ENCODE results near the gene NBPF20. TPM values are rescaled to one million over a fixed set of nuclear protein-coding genes. Genes with fewer than 3 reads are reported as not detected.
A peak's percentile ranks its signal among the peaks of the same experiment; 100 is the strongest.
"Not testable (repeated sequence)": the region's sequence is repeated elsewhere in the genome, so short reads cannot be mapped to it uniquely, and the experiment has no call there.

Gene NBPF20
- 1 to 10 TPM in 3 of 4 donors, under 1 TPM in 1; 0.91 to 1.7 (median 1.3) TPM for total RNA-seq
- polyA plus RNA-seq = 0.79 TPM
- long read RNA-seq, donor 1, partial matches to known transcripts = 3 of 6 reads
- long read RNA-seq, donor 1, other reads (novel, unspliced or antisense) = 3 of 6 reads
- long read RNA-seq, donor 2, partial matches to known transcripts = 1 of 3 reads
- long read RNA-seq, donor 2, other reads (novel, unspliced or antisense) = 2 of 3 reads
- long read RNA-seq, donor 3, partial matches to known transcripts = 7 of 18 reads
- long read RNA-seq, donor 3, other reads (novel, unspliced or antisense) = 11 of 18 reads
- long read RNA-seq, donor 4, partial matches to known transcripts = 1 of 4 reads
- long read RNA-seq, donor 4, other reads (novel, unspliced or antisense) = 3 of 4 reads

- no peak within 1 kb of the TSS for H3K27ac ChIP-seq (ENCODE audit: low read length)
- peaks cover 3% of the 10 kb centered on the region for H3K9me3 ChIP-seq (ENCODE audit: control insufficient read depth, low read length)
- H3K4me3 ChIP-seq (ENCODE audit: low read length) = peak within 1 kb of the TSS; percentile 53
- WGBS = under 1% methylated on average over 50 of the region's 50 CpGs
- peak; percentile 80 to 92 (median 91) for DNase-seq
- no peaks in the 10 kb centered on the region for H3K4me1 ChIP-seq (ENCODE audit: control insufficient read depth, insufficient read depth, low read length)
- no peaks in the 10 kb centered on the region for H3K27me3 ChIP-seq (ENCODE audit: control insufficient read depth, insufficient read depth)
- ATAC-seq = peak; percentile 99 to 100
- intact Hi-C loops (cut with DNase I) = no loop called here
Observed at GRCh38 chr1:145425436-145426029, at the start of gene NBPF20. Gene NBPF20, minus strand, starts transcription at chr1:145425603. Its CDS starts 20,331 bp downstream, at chr1:145405272.

- H3K27me3 ChIP-seq (ENCODE audit: control insufficient read depth, insufficient read depth); H3K4me1 ChIP-seq (ENCODE audit: control insufficient read depth, insufficient read depth, low read length); ATAC-seq; intact Hi-C loops (cut with DNase I); H3K4me3 ChIP-seq (ENCODE audit: low read length); H3K27ac ChIP-seq (ENCODE audit: low read length); DNase-seq; H3K9me3 ChIP-seq (ENCODE audit: control insufficient read depth, low read length): not testable (repeated sequence)
- WGBS = 40% methylated on average over 8 of the region's 8 CpGs
Observed at GRCh38 chr1:145474837-145475368, 49.5 kb upstream of the NBPF20 start.

- intact Hi-C loops (cut with DNase I); DNase-seq; H3K4me1 ChIP-seq (ENCODE audit: control insufficient read depth, insufficient read depth, low read length); H3K4me3 ChIP-seq (ENCODE audit: low read length); H3K27ac ChIP-seq (ENCODE audit: low read length); H3K9me3 ChIP-seq (ENCODE audit: control insufficient read depth, low read length); H3K27me3 ChIP-seq (ENCODE audit: control insufficient read depth, insufficient read depth): not testable (repeated sequence)
- 25% methylated on average over 1 of the region's 2 CpGs for WGBS
- ATAC-seq = peak; percentile 75 to 79
Observed at GRCh38 chr1:145472731-145473130, 47.3 kb upstream of the NBPF20 start.

- H3K27me3 ChIP-seq (ENCODE audit: control insufficient read depth, insufficient read depth); intact Hi-C loops (cut with DNase I); H3K4me3 ChIP-seq (ENCODE audit: low read length); H3K27ac ChIP-seq (ENCODE audit: low read length); H3K4me1 ChIP-seq (ENCODE audit: control insufficient read depth, insufficient read depth, low read length); DNase-seq; ATAC-seq; H3K9me3 ChIP-seq (ENCODE audit: control insufficient read depth, low read length): not testable (repeated sequence)
- 80% methylated on average over 6 of the region's 6 CpGs for WGBS
Observed at GRCh38 chr1:145471365-145471764, 46.0 kb upstream of the NBPF20 start.

DNA sequence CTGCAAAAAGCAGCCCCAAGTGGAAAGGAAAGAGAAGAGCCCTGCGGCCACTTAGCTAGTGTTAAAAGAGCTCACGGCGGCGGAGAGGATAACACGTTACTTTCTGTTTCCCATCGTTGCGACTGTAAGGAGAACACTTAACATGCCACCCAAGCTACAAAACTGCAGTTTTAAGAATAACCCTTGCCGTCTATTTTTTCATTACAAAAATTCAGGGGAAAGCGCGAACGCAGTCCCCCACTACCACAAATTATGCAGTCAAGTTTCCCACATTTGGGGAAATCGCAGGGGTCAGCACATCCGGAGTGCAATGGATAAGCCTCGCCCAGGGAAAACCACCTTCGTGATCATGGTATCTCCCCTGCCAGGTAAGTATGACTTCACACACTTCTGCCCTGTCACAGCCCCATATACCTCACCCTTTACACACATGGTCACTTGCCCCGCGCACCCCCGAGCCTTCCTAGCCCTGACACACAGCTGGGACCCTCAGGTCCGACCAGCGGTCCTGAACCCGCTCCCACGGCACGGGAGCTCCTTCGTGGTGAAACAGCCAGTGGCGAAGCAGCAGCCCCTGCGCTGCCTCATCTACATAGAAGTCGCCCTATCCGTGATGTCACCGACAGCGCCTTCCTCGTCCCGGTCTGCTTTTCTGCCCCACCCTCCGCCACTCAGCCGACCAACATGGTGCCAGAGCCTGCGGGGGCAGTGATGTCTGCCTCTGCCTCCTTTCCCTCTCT lies 40.2 kb upstream of the NBPF20 start:
- DNase-seq (peak; percentile 52 to 61 (median 57)), ATAC-seq (peak; percentile 94 to 95)
- intact Hi-C loops (cut with DNase I); H3K4me1 ChIP-seq (ENCODE audit: control insufficient read depth, insufficient read depth, low read length); H3K9me3 ChIP-seq (ENCODE audit: control insufficient read depth, low read length); H3K27me3 ChIP-seq (ENCODE audit: control insufficient read depth, insufficient read depth): not testable (repeated sequence)
- Histone ChIP-seq H3K4me3 (ENCODE audit: low read length) (peak overlapping the region; percentile 45), H3K27ac (ENCODE audit: low read length) (peak overlapping the region; percentile 37)
- under 1% methylated on average over 18 of the region's 35 CpGs for WGBS

- H3K27me3 ChIP-seq (ENCODE audit: control insufficient read depth, insufficient read depth); H3K27ac ChIP-seq (ENCODE audit: low read length); H3K4me1 ChIP-seq (ENCODE audit: control insufficient read depth, insufficient read depth, low read length); ATAC-seq; DNase-seq; intact Hi-C loops (cut with DNase I); H3K9me3 ChIP-seq (ENCODE audit: control insufficient read depth, low read length): not testable (repeated sequence)
- WGBS = 23% methylated on average over 6 of the region's 21 CpGs
- H3K4me3 ChIP-seq (ENCODE audit: low read length) = peak overlapping the region; percentile 45
Observed at GRCh38 chr1:145464708-145465336, 39.4 kb upstream of the NBPF20 start.

DNA sequence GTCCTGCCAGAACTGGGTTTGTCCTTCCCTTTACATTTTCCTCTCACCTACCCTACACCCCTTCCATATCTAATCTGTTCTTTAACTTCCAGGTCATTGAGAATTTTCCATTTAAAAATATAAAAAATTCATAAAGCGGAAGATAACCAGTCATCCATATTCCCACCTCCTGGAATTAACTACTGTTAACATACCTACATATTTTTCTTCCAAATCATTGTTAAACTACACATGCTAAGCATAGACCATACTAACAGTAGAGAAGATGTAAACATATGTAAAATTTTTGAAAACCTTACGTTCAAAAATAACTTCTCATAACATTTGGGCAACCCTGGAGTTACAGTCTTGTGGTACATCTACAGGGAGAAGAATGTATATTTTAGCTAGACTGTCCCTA lies 38.6 kb upstream of the NBPF20 start:
- DNase-seq; H3K4me3 ChIP-seq (ENCODE audit: low read length); intact Hi-C loops (cut with DNase I); H3K4me1 ChIP-seq (ENCODE audit: control insufficient read depth, insufficient read depth, low read length); H3K27ac ChIP-seq (ENCODE audit: low read length); H3K9me3 ChIP-seq (ENCODE audit: control insufficient read depth, low read length); ATAC-seq; H3K27me3 ChIP-seq (ENCODE audit: control insufficient read depth, insufficient read depth): not testable (repeated sequence)
- WGBS = 90% methylated on average over 2 of the region's 2 CpGs

DNA sequence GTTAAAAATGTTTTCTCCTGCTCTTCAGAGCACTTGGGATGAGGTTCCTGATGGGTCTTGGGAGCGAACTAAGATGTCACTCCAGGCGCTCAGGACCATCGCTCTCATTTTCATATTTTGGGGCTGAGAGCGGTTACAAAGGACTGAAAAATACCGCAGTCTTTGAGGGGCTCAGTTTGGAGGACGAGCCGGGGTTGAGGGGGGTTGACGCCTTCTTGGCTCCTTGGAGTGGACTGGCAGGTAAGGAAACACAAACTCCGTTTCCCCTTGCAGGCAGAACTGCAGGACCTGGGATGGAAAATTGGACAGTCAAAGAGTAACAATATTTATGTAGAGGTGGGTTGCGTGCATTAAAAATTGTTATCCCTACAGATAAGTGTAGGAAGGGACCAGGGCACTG lies 35.3 kb upstream of the NBPF20 start:
- H3K4me3 ChIP-seq (ENCODE audit: low read length); H3K9me3 ChIP-seq (ENCODE audit: control insufficient read depth, low read length); ATAC-seq; H3K27ac ChIP-seq (ENCODE audit: low read length); H3K4me1 ChIP-seq (ENCODE audit: control insufficient read depth, insufficient read depth, low read length); intact Hi-C loops (cut with DNase I); H3K27me3 ChIP-seq (ENCODE audit: control insufficient read depth, insufficient read depth); DNase-seq: not testable (repeated sequence)
- 56% methylated on average over 8 of the region's 10 CpGs for WGBS

DNA sequence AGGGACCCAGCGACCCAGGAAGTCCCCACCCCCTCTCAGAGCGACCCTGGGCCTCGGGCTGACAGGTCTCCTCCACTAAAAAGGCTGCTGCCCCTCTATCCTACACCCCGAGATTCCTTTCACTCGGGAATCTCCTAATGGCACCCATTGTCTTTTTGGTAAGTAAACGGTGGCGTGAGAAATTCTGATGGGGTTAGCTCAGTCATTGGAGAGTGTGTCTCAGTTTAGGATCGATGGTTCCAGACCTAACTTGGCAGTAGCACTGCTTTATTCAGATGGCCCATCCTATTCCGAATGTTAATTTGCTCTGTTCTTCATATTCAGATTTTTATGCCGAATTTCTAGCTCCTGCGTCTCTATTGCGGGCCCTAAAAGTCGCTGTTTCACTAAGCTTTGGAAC lies 34.6 kb upstream of the NBPF20 start:
- 2% methylated on average over 12 of the region's 13 CpGs for WGBS
- H3K4me3 ChIP-seq (ENCODE audit: low read length) = not testable (repeated sequence)

GRCh38 chr1:145459591-145459990 lies 34.2 kb upstream of the NBPF20 start:
- WGBS = no CpG with 5 or more reads among the region's 27 CpGs
- intact Hi-C loops (cut with DNase I); DNase-seq; H3K27ac ChIP-seq (ENCODE audit: low read length); H3K9me3 ChIP-seq (ENCODE audit: control insufficient read depth, low read length); H3K4me3 ChIP-seq (ENCODE audit: low read length); H3K4me1 ChIP-seq (ENCODE audit: control insufficient read depth, insufficient read depth, low read length); H3K27me3 ChIP-seq (ENCODE audit: control insufficient read depth, insufficient read depth): not testable (repeated sequence)
- peak; percentile 85 to 86 for ATAC-seq

More for the DNA sequence above, 34.6 kb upstream of the NBPF20 start:
- H3K27me3 ChIP-seq (ENCODE audit: control insufficient read depth, insufficient read depth); DNase-seq; H3K9me3 ChIP-seq (ENCODE audit: control insufficient read depth, low read length); H3K4me1 ChIP-seq (ENCODE audit: control insufficient read depth, insufficient read depth, low read length); H3K27ac ChIP-seq (ENCODE audit: low read length); intact Hi-C loops (cut with DNase I): not testable (repeated sequence)
- peak; percentile 30 to 41 for ATAC-seq
